HG03108 (cell line): ENCODE data around the gene FOXP1.

ENCODE experiments used
- ATAC-seq: cut with Tn5 transposase; IDR thresholded peaks from one replicate; pipeline ENCODE4 v1.9.1; 2021; ENCODE audit warnings: moderate library complexity; ENCODE audit not compliant: unreplicated experiment

FOXP1 gene

GRCh38 chr3:71251156-71251775, 332.3 kb downstream of the FOXP1 start:
- no peak for ATAC-seq

- ATAC-seq: no peak
These were observed 333.5 kb downstream of the FOXP1 start for GRCh38 chr3:71250026-71250425.

GRCh38 chr3:71247958-71248335, 335.6 kb downstream of the FOXP1 start:
- ATAC-seq: no peak

GRCh38 chr3:71247221-71247957, 336.1 kb downstream of the FOXP1 start:
- no peak for ATAC-seq

GRCh38 chr3:71245971-71246880, 337.3 kb downstream of the FOXP1 start:
- ATAC-seq: no peak

GRCh38 chr3:71244826-71245488, 338.6 kb downstream of the FOXP1 start:
- no peak for ATAC-seq

- ATAC-seq: no peak
These were observed 339.2 kb downstream of the FOXP1 start for GRCh38 chr3:71244153-71244825.

GRCh38 chr3:71243229-71243628, 340.3 kb downstream of the FOXP1 start:
- ATAC-seq: no peak

GRCh38 chr3:71241981-71242560, 341.5 kb downstream of the FOXP1 start:
- no peak for ATAC-seq

GRCh38 chr3:71241246-71241901, 342.2 kb downstream of the FOXP1 start:
- no peak for ATAC-seq

- no peak for ATAC-seq
These were observed 343.5 kb downstream of the FOXP1 start for GRCh38 chr3:71240034-71240433.

GRCh38 chr3:71238355-71238757, 345.2 kb downstream of the FOXP1 start:
- ATAC-seq: no peak

GRCh38 chr3:71237672-71238071, 345.9 kb downstream of the FOXP1 start:
- no peak for ATAC-seq

- no peak for ATAC-seq
These were observed 347.7 kb downstream of the FOXP1 start for GRCh38 chr3:71235846-71236245.

GRCh38 chr3:71232895-71233294, 350.6 kb downstream of the FOXP1 start:
- no peak for ATAC-seq

- no peak for ATAC-seq
These were observed 351.3 kb downstream of the FOXP1 start for GRCh38 chr3:71232175-71232679.

GRCh38 chr3:71231680-71232079, 351.8 kb downstream of the FOXP1 start:
- no peak for ATAC-seq

GRCh38 chr3:71229905-71230657, 353.4 kb downstream of the FOXP1 start:
- ATAC-seq: no peak
